ENCODE results near the gene PPP6R3. TPM values are rescaled to one million over a fixed set of nuclear protein-coding genes. Genes with fewer than 3 reads are reported as not detected.

Gene PPP6R3, protein sequence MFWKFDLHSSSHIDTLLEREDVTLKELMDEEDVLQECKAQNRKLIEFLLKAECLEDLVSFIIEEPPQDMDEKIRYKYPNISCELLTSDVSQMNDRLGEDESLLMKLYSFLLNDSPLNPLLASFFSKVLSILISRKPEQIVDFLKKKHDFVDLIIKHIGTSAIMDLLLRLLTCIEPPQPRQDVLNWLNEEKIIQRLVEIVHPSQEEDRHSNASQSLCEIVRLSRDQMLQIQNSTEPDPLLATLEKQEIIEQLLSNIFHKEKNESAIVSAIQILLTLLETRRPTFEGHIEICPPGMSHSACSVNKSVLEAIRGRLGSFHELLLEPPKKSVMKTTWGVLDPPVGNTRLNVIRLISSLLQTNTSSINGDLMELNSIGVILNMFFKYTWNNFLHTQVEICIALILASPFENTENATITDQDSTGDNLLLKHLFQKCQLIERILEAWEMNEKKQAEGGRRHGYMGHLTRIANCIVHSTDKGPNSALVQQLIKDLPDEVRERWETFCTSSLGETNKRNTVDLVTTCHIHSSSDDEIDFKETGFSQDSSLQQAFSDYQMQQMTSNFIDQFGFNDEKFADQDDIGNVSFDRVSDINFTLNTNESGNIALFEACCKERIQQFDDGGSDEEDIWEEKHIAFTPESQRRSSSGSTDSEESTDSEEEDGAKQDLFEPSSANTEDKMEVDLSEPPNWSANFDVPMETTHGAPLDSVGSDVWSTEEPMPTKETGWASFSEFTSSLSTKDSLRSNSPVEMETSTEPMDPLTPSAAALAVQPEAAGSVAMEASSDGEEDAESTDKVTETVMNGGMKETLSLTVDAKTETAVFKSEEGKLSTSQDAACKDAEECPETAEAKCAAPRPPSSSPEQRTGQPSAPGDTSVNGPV
- 42.7 to 60.0 TPM (median 55.9 TPM) in 5 replicates for total RNA-seq (2022; extraction: Qiagen RNA extraction; ENCODE audit: low read depth)

DNA sequence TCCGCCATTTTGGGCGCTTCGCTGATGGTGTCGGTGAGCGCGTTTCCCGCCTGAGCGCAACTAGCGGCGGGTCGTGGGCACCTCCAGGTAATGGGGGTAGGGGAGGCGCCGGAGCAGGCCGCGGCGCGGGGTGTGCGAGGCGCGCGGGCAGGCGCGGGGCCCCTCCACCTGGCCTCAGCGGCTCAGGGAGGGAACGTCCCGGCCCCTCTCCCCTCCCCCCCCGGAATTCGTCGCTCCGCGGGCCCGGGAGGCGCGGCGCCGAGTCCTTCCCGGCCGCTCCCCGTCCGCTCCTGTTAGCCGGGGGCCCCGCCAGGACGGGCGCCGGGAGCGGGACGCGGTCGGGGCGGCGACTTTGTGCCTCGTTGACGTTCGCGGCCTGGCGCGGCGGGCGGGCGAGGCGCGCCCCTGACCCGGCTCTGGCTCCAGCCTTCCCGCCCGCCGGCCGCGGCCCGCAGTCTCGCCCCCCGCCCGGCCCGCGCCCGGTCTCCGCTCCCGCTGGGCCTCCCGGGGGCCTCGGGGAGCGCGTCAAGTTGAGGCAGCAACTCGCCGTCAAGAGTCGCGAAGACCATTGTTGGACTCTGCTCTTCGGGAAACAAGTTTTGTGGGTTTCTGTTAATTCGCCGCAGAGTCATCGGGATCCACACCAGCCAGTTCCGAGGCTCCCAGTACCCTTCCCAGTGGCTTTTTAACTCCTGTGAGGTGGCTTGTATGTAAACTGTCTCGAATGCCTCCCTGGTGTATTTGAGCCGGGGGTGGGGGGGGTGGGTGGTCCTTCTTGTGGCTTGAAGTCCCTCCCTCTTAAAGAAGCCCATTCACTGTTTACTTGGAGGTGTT lies at the start of gene PPP6R3:
PPP6R3 (plus strand) TSS at position 12 of the 834 bp plus-strand sequence. CDS start 76,913 bp downstream, outside the sequence.

Other genes with a start within 250 kb of the PPP6R3 start
- 17.4 to 23.2 TPM (median 22.4 TPM) in 5 replicates for gene KMT5B, start 247.5 kb upstream of the PPP6R3 start, total RNA-seq (2022; extraction: Qiagen RNA extraction; ENCODE audit: low read depth)
- 54.2 to 62.5 TPM (median 61.2 TPM) in 5 replicates for gene C11orf24, start 188.8 kb upstream of the PPP6R3 start, total RNA-seq (2022; extraction: Qiagen RNA extraction; ENCODE audit: low read depth)
- 33.2 to 56.8 TPM (median 50.8 TPM) in 5 replicates for gene LRP5, start 148.2 kb upstream of the PPP6R3 start, total RNA-seq (2022; extraction: Qiagen RNA extraction; ENCODE audit: low read depth)
- 10.8 to 23.8 TPM (median 17.0 TPM) in 5 replicates for gene GAL, start 223.8 kb downstream of the PPP6R3 start, total RNA-seq (2022; extraction: Qiagen RNA extraction; ENCODE audit: low read depth)

All from A549 treated with GW870086 at 1 μM for 4 hours (cell line).